Measurements from ENCODE around the gene TMIGD3.

The TMIGD3 gene

GRCh38 chr1:111448918-111449702, 54.3 kb downstream of the TMIGD3 start, which contains the start of the genes ATP5PB and WDR77:
Gene ATP5PB, plus strand, starts transcription at chr1:111449464. Its CDS starts 78 bp downstream, at chr1:111449542.
Gene WDR77, minus strand, starts transcription at chr1:111449256. Its CDS starts 87 bp downstream, at chr1:111449169.
- peak; percentile 58 to 78 (median 69) for DNase-seq (ENCODE audit: low read depth in 2 of 3, low spot score in 2 of 3)

GRCh38 chr1:111448482-111448917, 54.9 kb downstream of the TMIGD3 start:
- peak in 1 of 3 experiments; percentile 12 for DNase-seq (ENCODE audit: low read depth in 2 of 3, low spot score in 2 of 3)

- DNase-seq (ENCODE audit: low read depth in 2 of 3, low spot score in 2 of 3), result no peak
Measured at GRCh38 chr1:111446967-111447892, 56.2 kb downstream of the TMIGD3 start.

- no peak for DNase-seq (ENCODE audit: low read depth in 2 of 3, low spot score in 2 of 3)
Measured at GRCh38 chr1:111446546-111446945, 56.9 kb downstream of the TMIGD3 start.

GRCh38 chr1:111444031-111444430, 59.4 kb downstream of the TMIGD3 start:
- DNase-seq (ENCODE audit: low read depth in 2 of 3, low spot score in 2 of 3), result no peak

- DNase-seq (ENCODE audit: low read depth in 2 of 3, low spot score in 2 of 3), result no peak
Measured at GRCh38 chr1:111442457-111442856, 61.0 kb downstream of the TMIGD3 start.

GRCh38 chr1:111441573-111442192, 61.8 kb downstream of the TMIGD3 start:
- peak in 2 of 3 experiments; percentile 12 to 16 for DNase-seq (ENCODE audit: low read depth in 2 of 3, low spot score in 2 of 3)

- no peak for DNase-seq (ENCODE audit: low read depth in 2 of 3, low spot score in 2 of 3)
Measured at GRCh38 chr1:111439461-111440351, 63.7 kb downstream of the TMIGD3 start.

GRCh38 chr1:111436726-111437125, 66.7 kb downstream of the TMIGD3 start:
- no peak for DNase-seq (ENCODE audit: low read depth in 2 of 3, low spot score in 2 of 3)

Data from activated CD8-positive, alpha-beta memory T cell treated with anti-CD3 and anti-CD28 coated beads for 48 hours (primary cell).